Natural killer cell (primary cell): ENCODE data around the gene MAP1B. TPM values are rescaled to one million over a fixed set of nuclear protein-coding genes. Genes with fewer than 3 reads are reported as not detected.

Experiments
- ATAC-seq, 3 donors: fragments of 150-1000 bp in 2 of 3; fragments of 200-7000 bp in 1 of 3; cut with Tn5 transposase; 1 replicate in 1 of 3; 2 replicates in 2 of 3; pipeline ENCODE4 v1.10.0; 2021; ENCODE audit warnings: mild to moderate bottlenecking in 2 of 3, moderate library complexity in 2 of 3
- DNase-seq, 2 donors: peaks; one replicate each; pipeline versions ENCODE4 v3.0.0 to v3.0.0-alpha.2; 2013 to 2021; ENCODE audit warnings: mixed read lengths in 1 of 2
- H3K27ac ChIP-seq: one replicate; pipeline ENCODE4 v1.5.1; 2013; ENCODE audit warnings: mild to moderate bottlenecking, low read length
- H3K27me3 ChIP-seq: one replicate; pipeline ENCODE4 v1.6.1; 2013; ENCODE audit warnings: low read length; ENCODE audit not compliant: control insufficient read depth, insufficient read depth
- H3K36me3 ChIP-seq: one replicate; pipeline ENCODE4 v1.6.1; 2013; ENCODE audit warnings: low read length; ENCODE audit not compliant: control insufficient read depth, insufficient read depth
- H3K4me1 ChIP-seq: one replicate; pipeline ENCODE4 v1.6.1; 2013; ENCODE audit warnings: low read length; ENCODE audit not compliant: control insufficient read depth, insufficient read depth
- H3K4me3 ChIP-seq: one replicate; pipeline ENCODE4 v1.5.1; 2013; ENCODE audit warnings: low read length
- H3K9me3 ChIP-seq: one replicate; pipeline ENCODE4 v1.6.1; 2013; ENCODE audit warnings: low read length; ENCODE audit not compliant: control insufficient read depth, insufficient read depth
- H3K27ac Mint-ChIP-seq, 2 donors: one replicate each; pipeline ENCODE4 v1.8.0; 2022; ENCODE audit warnings: mild to moderate bottlenecking in 2 of 2, mixed read lengths in 2 of 2, moderate library complexity in 1 of 2
- H3K27me3 Mint-ChIP-seq, 2 donors: one replicate each; pipeline ENCODE4 v1.8.0; 2022; ENCODE audit warnings: low read depth in 2 of 2, mixed read lengths in 2 of 2
- H3K36me3 Mint-ChIP-seq: one replicate; pipeline ENCODE4 v1.8.0; 2022; ENCODE audit warnings: mixed read lengths
- H3K4me1 Mint-ChIP-seq, 2 donors: one replicate each; pipeline ENCODE4 v1.8.0; 2022; ENCODE audit warnings: mixed read lengths in 2 of 2
- H3K4me3 Mint-ChIP-seq: one replicate; pipeline ENCODE4 v1.8.0; 2022; ENCODE audit warnings: mild to moderate bottlenecking, moderate library complexity, mixed read lengths
- H3K9me3 Mint-ChIP-seq, 2 donors: one replicate each; pipeline ENCODE4 v1.8.0; 2022; ENCODE audit warnings: mixed read lengths in 2 of 2
- CTCF ChIP-seq: fragments of 200-600 bp; IDR thresholded peaks from one replicate; pipeline ENCODE4 v1.8.0; 2022; ENCODE audit warnings: antibody characterized with exemption
- WGBS: methylation state at CpG from one replicate; pipeline ENCODE4 v1.1.7; 2013; ENCODE audit warnings: missing lambda C conversion rate; ENCODE audit not compliant: insufficient coverage; 5-methylcytosine and 5-hydroxymethylcytosine counted together
- intact Hi-C: fragments of 100-400 bp; cut with micrococcal nuclease; formaldehyde crosslinking; loops from one replicate; pipeline ENCODE4 v1.14.2; 2022
- total RNA-seq, 4 donors: library from RNA; stranded (reverse); fragments of 120-200 nt in 1 of 4; gene quantifications; one replicate each; pipeline versions ENCODE4 v1.2.3 to v1.2.4, GENCODE V29; 2013 to 2022

Gene MAP1B
- total RNA-seq, 3 donors from 2014 or later (not counting 1 experiment from before 2014, with no cell fraction given): 0.07 to 0.31 TPM; not detected in 1

- H3K4me1 ChIP-seq: no peaks in the 10 kb centered on the region
- Mint-ChIP-seq H3K4me1 (no peaks in the 10 kb centered on the region), H3K27me3 (peaks cover 35 to 64% of the 10 kb centered on the region in 2 donors), H3K27ac (no peak overlapping the region), H3K4me3 (no peak overlapping the region), H3K9me3 (no peaks in the 10 kb centered on the region), H3K36me3 (no peaks in the 10 kb centered on the region)
- peaks cover 6% of the 10 kb centered on the region for H3K27me3 ChIP-seq
- no peak for TF ChIP-seq CTCF
- 100% methylated on average over 1 of the region's 1 CpG for WGBS
- H3K36me3 ChIP-seq: no peaks in the 10 kb centered on the region
- intact Hi-C loops: no loop called here
- no peaks in the 10 kb centered on the region for H3K9me3 ChIP-seq
- DNase-seq (no peak), ATAC-seq (no peak)
- no peak overlapping the region for H3K27ac ChIP-seq
- H3K4me3 ChIP-seq: no peak overlapping the region
Observed at GRCh38 chr5:72125271-72125940, 18.1 kb downstream of the MAP1B start.

- WGBS: 0% methylated on average over 1 of the region's 1 CpG
- no peaks in the 10 kb centered on the region for H3K36me3 Mint-ChIP-seq
- no peaks in the 10 kb centered on the region for H3K4me1 Mint-ChIP-seq
- DNase-seq (no peak), ATAC-seq (no peak)
- H3K27ac Mint-ChIP-seq: no peak overlapping the region
- intact Hi-C loops: no loop called here
- H3K4me3 Mint-ChIP-seq: no peak overlapping the region
- H3K27me3 Mint-ChIP-seq: peaks cover 35 to 64% of the 10 kb centered on the region in 2 donors
- Histone ChIP-seq H3K36me3 (no peaks in the 10 kb centered on the region), H3K9me3 (no peaks in the 10 kb centered on the region), H3K27ac (no peak overlapping the region), H3K4me3 (no peak overlapping the region), H3K27me3 (peaks cover 6% of the 10 kb centered on the region), H3K4me1 (no peaks in the 10 kb centered on the region)
- H3K9me3 Mint-ChIP-seq: no peaks in the 10 kb centered on the region
- no peak for TF ChIP-seq CTCF
Observed at GRCh38 chr5:72125941-72126620, 18.8 kb downstream of the MAP1B start.

GRCh38 chr5:72126796-72127195 lies 19.5 kb downstream of the MAP1B start:
- Histone ChIP-seq H3K4me3 (no peak overlapping the region), H3K36me3 (no peaks in the 10 kb centered on the region), H3K27me3 (peaks cover 6% of the 10 kb centered on the region), H3K27ac (no peak overlapping the region), H3K4me1 (no peaks in the 10 kb centered on the region), H3K9me3 (no peaks in the 10 kb centered on the region)
- H3K27me3 Mint-ChIP-seq: peaks cover 33 to 62% of the 10 kb centered on the region in 2 donors
- H3K36me3 Mint-ChIP-seq: no peaks in the 10 kb centered on the region
- ATAC-seq (no peak), DNase-seq (no peak)
- H3K4me3 Mint-ChIP-seq: no peak overlapping the region
- whole genome bisulfite sequencing: 89% methylated on average over 2 of the region's 2 CpGs
- no peak overlapping the region for H3K27ac Mint-ChIP-seq
- H3K9me3 Mint-ChIP-seq: no peaks in the 10 kb centered on the region
- TF ChIP-seq CTCF: no peak
- no peaks in the 10 kb centered on the region for H3K4me1 Mint-ChIP-seq
- intact Hi-C loops: no loop called here
